ENCODE results near the gene RNF220. TPM values are rescaled to one million over a fixed set of nuclear protein-coding genes. Genes with fewer than 3 reads are reported as not detected.

The RNF220 gene
- total and polyA plus RNA-seq, 10 donors: 59.0 to 126 (median 71.7) TPM

- Histone ChIP-seq H3K9me3 (no peaks in the 10 kb centered on the region), H3K27me3 (replicated peaks in 1 of 7) (peaks cover 14 to 100% (median 99%) of the 10 kb centered on the region in 7 donors), H3K36me3 (no peaks in the 10 kb centered on the region), H3K4me3 (peak overlapping the region in 4 of 8 donors; percentile 43 to 72 (median 47)), H3K27ac (no peak overlapping the region), H3K4me1 (peaks cover 27 to 55% (median 49%) of the 10 kb centered on the region in 6 donors)
- no peak for TF ChIP-seq POLR2AphosphoS5 (IDR thresholded peaks at IDR 0.05)
- TF ChIP-seq CTCF (IDR thresholded peaks at IDR 0.05 in 8 of 11, conservative IDR thresholded peaks at IDR 0.05 in 3 of 11): no peak
- TF ChIP-seq POLR2A (IDR thresholded peaks at IDR 0.05): no peak
- 4 to 9% (median 7%) methylated on average over 19 of the region's 19 CpGs for WGBS, 5 donors
- intact Hi-C loops (cut with DNase I; ENCODE audit: low total_unique reads): no loop called here
- DNase-seq: no peak
These were observed 3.1 kb downstream of the RNF220 start for GRCh38 chr1:44408212-44408582.

- Histone ChIP-seq H3K36me3 (no peaks in the 10 kb centered on the region), H3K4me1 (peaks cover 27 to 55% (median 49%) of the 10 kb centered on the region in 6 donors), H3K9me3 (no peaks in the 10 kb centered on the region), H3K27me3 (replicated peaks in 1 of 7) (peaks cover 14 to 100% (median 99%) of the 10 kb centered on the region in 7 donors), H3K4me3 (peak overlapping the region in 5 of 8 donors; percentile 5 to 72 (median 20)), H3K27ac (no peak overlapping the region)
- DNase-seq: no peak
- intact Hi-C loops (cut with DNase I; ENCODE audit: low total_unique reads): no loop called here
- WGBS, 5 donors: 5 to 6% (median 5%) methylated on average over 37 of the region's 37 CpGs
- no peak for TF ChIP-seq CTCF (IDR thresholded peaks at IDR 0.05 in 8 of 11, conservative IDR thresholded peaks at IDR 0.05 in 3 of 11)
- TF ChIP-seq POLR2A (IDR thresholded peaks at IDR 0.05): no peak
- TF ChIP-seq POLR2AphosphoS5 (IDR thresholded peaks at IDR 0.05): peak in 2 of 3 donors; percentile 9 to 14
These were observed 3.9 kb downstream of the RNF220 start for GRCh38 chr1:44408632-44409602.

GRCh38 chr1:44409757-44410156, 4.7 kb downstream of the RNF220 start:
- Histone ChIP-seq H3K36me3 (no peaks in the 10 kb centered on the region), H3K9me3 (no peaks in the 10 kb centered on the region), H3K4me3 (no peak overlapping the region), H3K27ac (no peak overlapping the region), H3K4me1 (peaks cover 27 to 50% (median 47%) of the 10 kb centered on the region in 6 donors), H3K27me3 (replicated peaks in 1 of 7) (peaks cover 14 to 100% (median 99%) of the 10 kb centered on the region in 7 donors)
- intact Hi-C loops (cut with DNase I; ENCODE audit: low total_unique reads): no loop called here
- DNase-seq: no peak
- 24 to 36% (median 32%) methylated on average over 4 of the region's 4 CpGs for WGBS, 5 donors
- TF ChIP-seq POLR2A (IDR thresholded peaks at IDR 0.05) (no peak), CTCF (IDR thresholded peaks at IDR 0.05 in 8 of 11, conservative IDR thresholded peaks at IDR 0.05 in 3 of 11) (no peak), POLR2AphosphoS5 (IDR thresholded peaks at IDR 0.05) (no peak)

- H3K27me3 ChIP-seq (replicated peaks in 1 of 7): peaks cover 14 to 100% (median 98%) of the 10 kb centered on the region in 7 donors
- 52 to 81% (median 71%) methylated on average over 10 of the region's 10 CpGs for WGBS, 5 donors
- H3K4me3 ChIP-seq: no peak overlapping the region
- no peaks in the 10 kb centered on the region for H3K9me3 ChIP-seq
- no peaks in the 10 kb centered on the region for H3K36me3 ChIP-seq
- TF ChIP-seq POLR2A (IDR thresholded peaks at IDR 0.05) (no peak), POLR2AphosphoS5 (IDR thresholded peaks at IDR 0.05) (no peak), CTCF (IDR thresholded peaks at IDR 0.05 in 8 of 11, conservative IDR thresholded peaks at IDR 0.05 in 3 of 11) (no peak)
- intact Hi-C loops (cut with DNase I; ENCODE audit: low total_unique reads): no loop called here
- peaks cover 12 to 29% (median 26%) of the 10 kb centered on the region in 6 donors for H3K4me1 ChIP-seq
- H3K27ac ChIP-seq: no peak overlapping the region
- no peak for DNase-seq
These were observed 6.8 kb downstream of the RNF220 start for GRCh38 chr1:44411861-44412260.

All from spleen (tissue), 11 donors.